Glutamatergic neuron (in vitro differentiated cells): ENCODE data around the gene CILP. TPM values are rescaled to one million over a fixed set of nuclear protein-coding genes. Genes with fewer than 3 reads are reported as not detected.
"Not testable (repeated sequence)": the region's sequence is repeated elsewhere in the genome, so short reads cannot be mapped to it uniquely, and the experiment has no call there.

Experiments
- DNase-seq: peaks from one replicate; pipeline ENCODE4 v3.0.0; 2022
- H3K27ac Mint-ChIP-seq: one replicate; pipeline ENCODE4 v1.8.0; 2020; ENCODE audit warnings: mild to moderate bottlenecking, mixed read lengths, inconsistent platforms; ENCODE audit not compliant: unreplicated experiment
- H3K27me3 Mint-ChIP-seq: one replicate; pipeline ENCODE4 v1.8.0; 2020; ENCODE audit warnings: mild to moderate bottlenecking, moderate library complexity, mixed read lengths, inconsistent platforms; ENCODE audit not compliant: unreplicated experiment
- H3K36me3 Mint-ChIP-seq: one replicate; pipeline ENCODE4 v1.8.0; 2020; ENCODE audit warnings: mild to moderate bottlenecking, mixed read lengths, inconsistent platforms; ENCODE audit not compliant: unreplicated experiment
- H3K4me1 Mint-ChIP-seq: one replicate; pipeline ENCODE4 v1.8.0; 2020; ENCODE audit warnings: mild to moderate bottlenecking, low read depth, mixed read lengths, inconsistent platforms; ENCODE audit not compliant: unreplicated experiment
- H3K4me3 Mint-ChIP-seq: one replicate; pipeline ENCODE4 v1.8.0; 2020; ENCODE audit warnings: mild to moderate bottlenecking, mixed read lengths, inconsistent platforms; ENCODE audit not compliant: unreplicated experiment
- H3K9me3 Mint-ChIP-seq: one replicate; pipeline ENCODE4 v1.8.0; 2020; ENCODE audit warnings: mild to moderate bottlenecking, moderate library complexity, mixed read lengths, inconsistent platforms; ENCODE audit not compliant: unreplicated experiment
- total RNA-seq: library from RNA; stranded (reverse); fragmentation: NEBNext Ultra II Directional; extraction: Animal tissue kit (Norgen Biotek cat#: 25700); gene quantifications from one replicate; pipeline ENCODE4 v1.2.1, GENCODE V29; 2021; ENCODE audit not compliant: unreplicated experiment
- TF ChIP-seq, protein P1 (sequence below): fragments of 200-600 bp; sonication (generic); IDR thresholded peaks from one replicate; pipeline ENCODE4 v1.5.0; 2021; ENCODE audit not compliant: partially characterized antibody, unreplicated experiment

The CILP gene
- total RNA-seq, 1 donor from 2014 or later: 0.12 TPM

DNA sequence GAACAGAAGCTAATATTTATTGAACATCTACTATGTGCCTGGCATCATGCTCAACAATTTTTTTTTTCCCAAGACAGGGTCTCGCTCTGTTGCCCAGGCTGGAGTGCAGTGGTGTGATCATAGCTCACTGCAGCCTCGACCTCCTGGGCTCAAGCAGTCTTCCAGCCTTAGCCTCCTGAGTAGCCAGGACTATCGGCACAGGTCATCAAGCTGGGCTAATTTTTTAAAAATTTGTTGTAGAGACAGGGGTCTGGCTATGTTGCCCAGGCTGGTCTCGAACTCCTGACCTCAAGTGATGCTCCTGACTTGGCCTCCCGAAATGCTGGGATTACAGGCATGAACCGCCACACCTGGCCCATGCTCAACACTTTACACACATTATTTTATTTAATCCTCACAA is 35.7 kb upstream of the CILP start:
- Mint-ChIP-seq H3K27me3 (peaks cover 5% of the 10 kb centered on the region), H3K4me1 (peaks cover 9% of the 10 kb centered on the region), H3K36me3 (peaks cover 11% of the 10 kb centered on the region), H3K4me3 (no peak overlapping the region), H3K9me3 (peaks cover 1% of the 10 kb centered on the region), H3K27ac (no peak overlapping the region)
- TF ChIP-seq, protein P1, sequence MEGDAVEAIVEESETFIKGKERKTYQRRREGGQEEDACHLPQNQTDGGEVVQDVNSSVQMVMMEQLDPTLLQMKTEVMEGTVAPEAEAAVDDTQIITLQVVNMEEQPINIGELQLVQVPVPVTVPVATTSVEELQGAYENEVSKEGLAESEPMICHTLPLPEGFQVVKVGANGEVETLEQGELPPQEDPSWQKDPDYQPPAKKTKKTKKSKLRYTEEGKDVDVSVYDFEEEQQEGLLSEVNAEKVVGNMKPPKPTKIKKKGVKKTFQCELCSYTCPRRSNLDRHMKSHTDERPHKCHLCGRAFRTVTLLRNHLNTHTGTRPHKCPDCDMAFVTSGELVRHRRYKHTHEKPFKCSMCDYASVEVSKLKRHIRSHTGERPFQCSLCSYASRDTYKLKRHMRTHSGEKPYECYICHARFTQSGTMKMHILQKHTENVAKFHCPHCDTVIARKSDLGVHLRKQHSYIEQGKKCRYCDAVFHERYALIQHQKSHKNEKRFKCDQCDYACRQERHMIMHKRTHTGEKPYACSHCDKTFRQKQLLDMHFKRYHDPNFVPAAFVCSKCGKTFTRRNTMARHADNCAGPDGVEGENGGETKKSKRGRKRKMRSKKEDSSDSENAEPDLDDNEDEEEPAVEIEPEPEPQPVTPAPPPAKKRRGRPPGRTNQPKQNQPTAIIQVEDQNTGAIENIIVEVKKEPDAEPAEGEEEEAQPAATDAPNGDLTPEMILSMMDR: no peak
- no peak for DNase-seq

DNA sequence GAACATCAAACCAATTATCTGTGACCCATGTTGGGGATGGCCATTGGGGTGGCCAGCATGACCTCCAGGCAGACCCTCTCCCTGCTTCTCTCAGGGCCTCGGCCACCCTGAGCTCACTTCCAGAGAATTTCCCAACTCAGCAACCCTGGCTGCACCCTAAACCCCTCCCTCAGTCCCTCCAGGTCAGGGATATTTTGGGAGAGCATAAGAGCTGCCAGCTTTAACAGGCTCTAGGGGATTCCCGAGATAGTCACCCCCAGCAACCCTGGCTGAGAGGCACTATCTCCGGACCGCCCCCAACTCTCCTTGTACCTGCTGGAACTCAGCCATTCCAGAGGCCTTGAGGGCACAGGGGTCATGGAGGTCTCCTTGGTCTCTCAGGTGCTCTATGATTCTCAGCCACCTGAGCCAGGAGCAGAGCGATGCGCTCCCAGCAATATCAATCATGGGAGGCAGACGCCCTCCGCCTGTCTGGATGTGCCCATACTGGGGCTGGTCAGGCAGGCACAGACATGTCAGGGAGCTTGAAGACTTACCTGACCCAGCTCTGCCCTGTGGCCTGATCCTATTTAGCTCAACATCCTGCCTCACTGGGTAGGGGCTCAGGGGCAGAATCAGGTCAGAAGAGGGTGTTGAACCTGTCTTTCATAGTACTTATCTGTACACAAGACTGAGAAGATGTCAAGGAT is 34.9 kb upstream of the CILP start:
- H3K9me3 Mint-ChIP-seq: peaks cover 1% of the 10 kb centered on the region
- H3K4me1 Mint-ChIP-seq: peaks cover 9% of the 10 kb centered on the region
- H3K27ac Mint-ChIP-seq: no peak overlapping the region
- TF ChIP-seq, protein P1: no peak
- no peak for DNase-seq
- peaks cover 11% of the 10 kb centered on the region for H3K36me3 Mint-ChIP-seq
- no peak overlapping the region for H3K4me3 Mint-ChIP-seq
- peaks cover 5% of the 10 kb centered on the region for H3K27me3 Mint-ChIP-seq

DNA sequence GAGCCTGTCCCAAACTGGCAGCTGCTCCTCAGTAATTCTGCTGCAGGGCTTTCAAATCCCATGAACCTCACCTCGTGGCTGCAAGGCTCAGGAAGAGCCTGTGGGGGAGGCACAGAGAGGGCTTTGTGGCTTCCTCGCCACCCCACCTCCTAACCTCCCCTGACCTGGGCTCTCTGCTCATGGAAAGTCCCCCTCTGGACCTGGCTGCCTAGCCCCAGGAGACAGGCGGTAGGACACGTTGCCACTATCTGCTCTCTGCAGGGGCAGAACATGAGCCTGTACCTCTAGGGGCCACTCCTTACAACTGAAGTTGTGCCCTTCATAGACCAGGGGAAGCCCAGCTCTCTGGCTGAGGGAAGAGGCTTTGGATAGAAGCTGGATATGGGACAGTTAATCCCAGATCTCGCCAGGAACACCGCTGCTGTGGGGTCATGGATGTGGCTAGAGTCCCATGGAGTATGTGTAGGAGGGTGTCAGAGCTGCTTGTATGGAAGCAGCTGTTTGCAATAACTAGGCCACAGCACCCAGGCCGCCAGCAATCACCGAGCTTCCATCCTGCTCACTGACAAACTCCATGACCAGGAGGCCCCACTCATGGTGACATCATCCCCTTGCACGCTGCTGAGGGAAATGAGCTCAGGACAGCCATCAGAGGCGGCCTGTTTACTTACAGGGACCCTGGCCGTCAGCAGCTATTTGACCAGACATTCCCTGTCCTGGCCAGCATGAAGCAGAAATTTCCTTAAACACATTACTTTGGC is 34.0 kb upstream of the CILP start:
- peaks cover 9% of the 10 kb centered on the region for H3K4me1 Mint-ChIP-seq
- peaks cover 5% of the 10 kb centered on the region for H3K27me3 Mint-ChIP-seq
- no peak overlapping the region for H3K27ac Mint-ChIP-seq
- peaks cover 11% of the 10 kb centered on the region for H3K36me3 Mint-ChIP-seq
- DNase-seq: no peak
- peaks cover 1% of the 10 kb centered on the region for H3K9me3 Mint-ChIP-seq
- no peak overlapping the region for H3K4me3 Mint-ChIP-seq
- TF ChIP-seq, protein P1: no peak

DNA sequence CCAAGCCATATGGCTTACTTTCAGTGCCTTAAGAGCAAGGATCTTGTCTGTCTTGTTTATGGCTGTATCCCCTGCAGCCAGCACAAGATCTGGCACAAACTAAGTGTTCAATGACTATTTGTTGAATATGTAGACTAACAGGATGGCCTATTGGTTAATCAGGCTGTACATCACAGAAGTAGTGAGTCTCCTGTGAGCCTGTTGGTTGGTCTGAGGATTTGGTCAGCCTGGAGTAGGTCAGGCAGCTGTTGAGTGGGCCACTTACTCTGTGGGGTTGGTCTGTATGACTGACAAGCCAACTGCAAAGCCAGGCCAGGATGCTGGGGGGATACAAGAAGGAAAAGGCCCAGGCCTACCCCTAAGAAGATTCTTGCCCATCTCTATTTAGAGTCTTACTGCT is 33.4 kb upstream of the CILP start:
- H3K4me3 Mint-ChIP-seq: no peak overlapping the region

DNA sequence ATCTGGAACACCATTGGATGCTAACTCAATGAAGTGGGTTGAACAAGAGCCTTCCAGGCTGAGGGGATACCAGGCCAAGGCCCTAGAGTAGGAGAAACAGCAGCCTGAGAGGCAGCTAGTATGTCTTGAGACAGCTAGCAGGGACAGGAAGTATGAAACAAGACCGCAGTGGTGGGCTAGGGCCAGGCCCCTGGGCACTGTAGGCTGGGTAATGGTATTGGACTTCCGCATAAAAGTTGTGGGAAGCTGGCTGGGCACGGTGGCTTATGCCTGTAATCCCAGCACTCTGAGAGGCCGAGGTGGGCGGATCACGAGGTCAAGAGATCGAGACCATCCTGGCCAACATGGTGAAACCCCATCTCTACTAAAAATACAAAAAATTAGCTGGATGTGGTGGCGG is 25.2 kb upstream of the CILP start:
- not testable (repeated sequence) for DNase-seq, H3K36me3 Mint-ChIP-seq, H3K4me3 Mint-ChIP-seq, H3K27me3 Mint-ChIP-seq, H3K27ac Mint-ChIP-seq, H3K4me1 Mint-ChIP-seq, H3K9me3 Mint-ChIP-seq

More for the DNA sequence above, 33.4 kb upstream of the CILP start:
- TF ChIP-seq, protein P1: no peak
- peaks cover 5% of the 10 kb centered on the region for H3K27me3 Mint-ChIP-seq
- H3K36me3 Mint-ChIP-seq: peaks cover 11% of the 10 kb centered on the region
- no peak overlapping the region for H3K27ac Mint-ChIP-seq
- DNase-seq: no peak
- peaks cover 9% of the 10 kb centered on the region for H3K4me1 Mint-ChIP-seq
- peaks cover 1% of the 10 kb centered on the region for H3K9me3 Mint-ChIP-seq
